HG03175 (cell line): ENCODE data around the gene MSX2.
"Not testable (repeated sequence)": the region's sequence is repeated elsewhere in the genome, so short reads cannot be mapped to it uniquely, and the experiment has no call there.

ENCODE experiments used
- ATAC-seq: cut with Tn5 transposase; IDR thresholded peaks from one replicate; pipeline ENCODE4 v1.9.1; 2021; ENCODE audit warnings: mild to moderate bottlenecking, moderate library complexity; ENCODE audit not compliant: unreplicated experiment

The MSX2 gene

DNA sequence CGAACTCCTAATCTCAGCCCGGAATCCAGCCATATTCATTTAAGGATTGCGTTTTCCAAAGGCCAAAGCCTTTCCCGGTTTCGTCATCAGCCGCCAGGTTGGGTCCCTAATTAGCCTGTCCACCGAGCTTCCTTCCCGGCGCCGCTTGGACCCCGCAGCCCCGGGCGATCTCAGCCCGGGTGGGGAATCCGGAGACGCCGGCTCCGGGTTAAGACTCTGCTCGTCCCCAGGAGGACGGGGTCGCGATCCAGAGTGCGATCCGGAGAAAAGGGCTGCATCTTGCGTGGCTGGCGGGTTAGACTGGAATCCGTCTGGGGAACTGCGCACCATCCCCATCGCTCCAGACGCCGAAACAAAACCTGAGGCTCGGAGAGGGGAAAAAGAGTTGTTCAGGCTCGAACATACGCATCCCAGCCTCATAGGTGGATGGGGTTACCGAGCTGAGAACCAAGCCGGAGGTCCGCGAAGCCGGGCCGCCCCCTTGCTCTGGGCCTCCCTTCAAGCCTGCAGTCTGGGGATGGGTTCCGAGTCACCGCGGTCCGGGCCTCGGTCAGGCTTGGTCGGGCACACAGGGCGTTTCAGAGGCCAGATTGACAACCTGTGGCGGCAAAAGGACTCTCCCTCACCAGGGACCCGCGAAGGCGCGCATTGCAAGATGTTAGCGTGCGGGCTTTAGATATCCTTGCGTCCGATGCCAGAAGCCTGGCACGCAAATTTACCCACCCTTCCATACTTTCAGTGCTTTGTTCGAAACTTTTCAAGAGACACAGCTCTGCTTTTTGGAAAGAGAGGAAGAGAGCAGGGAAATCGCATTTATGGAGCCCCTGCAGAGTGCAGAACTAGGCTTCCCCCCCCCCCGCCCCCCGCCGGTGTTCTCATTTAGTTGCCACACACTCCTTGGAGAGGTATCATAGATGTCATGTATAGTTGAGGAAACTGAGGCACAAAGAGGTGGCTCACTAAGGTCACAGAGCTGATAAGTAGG, 7.9 kb downstream of the MSX2 start:
- ATAC-seq, result no peak

DNA sequence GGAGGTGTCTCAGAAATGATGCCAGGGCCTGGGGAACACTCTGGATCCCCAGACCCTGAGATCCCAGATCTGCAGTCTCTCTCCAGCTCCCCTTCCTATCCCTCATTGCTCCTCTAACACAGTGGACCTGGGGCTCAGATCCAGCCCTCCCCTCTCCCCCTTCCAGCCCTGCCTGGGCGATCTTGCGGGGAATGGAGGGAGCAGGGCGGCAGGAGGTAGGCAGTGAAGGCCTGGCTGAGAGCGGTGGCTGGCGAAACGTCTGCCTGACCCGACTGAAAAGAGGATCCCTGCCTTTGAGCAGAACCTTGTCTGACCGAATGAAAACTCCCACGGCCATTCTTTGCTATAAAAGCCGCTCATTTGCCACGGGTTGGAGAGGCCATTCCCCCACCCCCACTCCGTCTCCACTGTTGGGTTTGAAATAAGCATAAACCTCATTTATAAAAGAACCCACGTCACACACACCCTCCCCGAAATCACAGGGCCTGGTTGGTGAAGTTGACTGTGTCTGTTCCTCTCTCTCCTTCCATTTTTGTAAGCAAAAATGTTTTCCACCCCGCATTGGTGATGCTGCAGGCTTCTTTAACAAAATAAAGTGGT, 8.8 kb downstream of the MSX2 start:
- no peak for ATAC-seq

DNA sequence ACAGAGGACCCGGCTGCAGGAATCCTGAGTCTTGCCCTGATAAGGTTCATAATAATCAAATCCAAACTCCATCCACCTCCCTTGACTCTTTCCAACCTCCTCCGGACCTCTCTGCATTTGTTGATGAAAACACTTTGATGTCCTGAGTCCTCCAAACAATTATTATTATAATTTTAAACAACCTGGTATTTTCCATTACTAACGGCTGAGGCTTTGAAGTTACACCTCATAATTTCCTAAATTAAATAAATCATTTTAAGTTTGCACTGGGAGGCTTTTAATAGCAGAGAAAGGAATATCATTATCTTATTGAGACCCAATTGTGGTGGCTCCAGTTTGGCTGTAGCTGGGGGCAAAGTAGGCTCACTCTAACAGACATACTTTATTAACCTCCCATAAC, 9.5 kb downstream of the MSX2 start:
- no peak for ATAC-seq

DNA sequence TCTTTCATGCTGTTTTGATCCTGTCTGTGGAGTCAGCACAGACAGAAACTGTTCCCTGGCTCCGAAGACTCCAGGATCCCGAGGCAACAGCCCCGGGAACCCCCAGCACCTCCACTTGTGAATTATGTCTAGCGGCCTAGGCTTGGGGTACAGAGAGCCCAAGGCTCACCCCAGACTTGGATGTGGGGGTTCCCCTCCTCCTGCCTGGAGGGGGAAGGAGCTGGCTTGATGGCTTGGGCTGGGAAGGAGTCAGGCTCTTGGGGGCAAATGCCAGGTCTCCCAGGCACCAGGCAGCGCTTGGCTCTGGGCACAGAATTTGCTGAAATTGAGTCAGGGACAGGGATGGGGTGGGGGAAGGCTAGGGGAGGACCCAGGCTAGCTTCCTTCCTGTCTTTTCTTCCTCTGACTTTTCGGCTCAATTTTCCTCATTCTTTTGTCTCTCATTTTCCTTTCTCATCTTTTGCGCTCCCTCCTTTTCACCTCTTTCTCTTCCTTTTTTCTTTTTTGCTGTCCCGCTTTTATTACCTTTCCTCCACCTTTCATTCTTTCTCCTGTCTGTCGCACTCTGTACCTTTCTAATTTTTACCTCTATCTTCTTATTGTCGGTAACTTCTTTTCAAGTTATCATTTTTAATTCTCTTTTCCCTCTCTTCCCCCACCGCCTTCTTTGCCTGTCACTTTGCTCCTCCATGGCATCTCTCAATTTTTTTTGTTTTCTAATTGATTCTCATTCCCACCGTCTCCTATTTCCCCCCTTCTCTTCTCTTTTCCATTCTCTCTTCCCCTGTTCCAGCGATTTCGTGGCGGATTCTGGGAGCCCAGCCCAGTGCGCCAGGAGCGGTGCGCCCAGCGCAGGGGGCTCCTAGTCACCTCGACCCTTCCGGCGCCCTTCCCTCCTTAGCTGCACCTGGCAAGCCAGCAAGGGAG, 10.5 kb downstream of the MSX2 start:
- ATAC-seq, result no peak

DNA sequence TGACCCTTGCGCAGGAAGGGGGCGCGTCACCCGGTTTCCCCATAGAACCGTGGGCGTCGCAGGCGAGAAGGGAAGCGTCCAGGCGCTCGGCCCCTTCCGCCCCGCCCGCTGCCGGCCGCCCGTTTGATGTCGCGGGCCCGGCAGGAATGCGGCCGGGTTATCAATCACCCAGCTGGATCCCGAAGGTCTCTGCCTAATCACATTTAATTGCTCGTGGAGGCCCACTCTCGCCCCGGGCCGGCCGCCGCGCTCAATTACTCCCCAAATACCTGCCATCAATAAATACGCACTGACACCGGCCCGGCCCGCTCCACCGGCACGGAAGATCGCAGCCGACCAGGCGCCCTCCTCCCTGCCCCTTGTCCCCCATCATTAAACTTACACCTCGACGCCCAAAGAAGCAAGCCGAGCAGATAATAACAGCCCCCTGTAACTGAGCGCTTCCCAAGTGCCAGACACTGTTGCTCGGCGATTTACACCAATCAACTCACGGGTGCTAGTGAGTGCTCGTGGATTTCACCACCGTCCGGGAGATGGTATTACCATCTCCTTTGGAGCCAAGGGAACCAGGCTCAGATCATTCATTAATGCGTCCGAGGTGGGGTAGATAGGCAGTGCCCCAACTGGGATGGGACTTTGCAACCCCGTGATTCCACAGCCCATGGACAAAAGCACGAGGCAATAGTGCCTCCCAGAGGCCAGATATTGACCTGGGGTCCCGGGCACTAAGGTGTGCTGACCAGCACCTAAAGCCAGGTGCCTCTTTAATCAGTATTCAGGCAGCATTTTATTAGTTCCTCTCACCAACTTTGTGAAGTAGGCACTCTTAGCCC, 11.3 kb downstream of the MSX2 start:
- ATAC-seq, result no peak

DNA sequence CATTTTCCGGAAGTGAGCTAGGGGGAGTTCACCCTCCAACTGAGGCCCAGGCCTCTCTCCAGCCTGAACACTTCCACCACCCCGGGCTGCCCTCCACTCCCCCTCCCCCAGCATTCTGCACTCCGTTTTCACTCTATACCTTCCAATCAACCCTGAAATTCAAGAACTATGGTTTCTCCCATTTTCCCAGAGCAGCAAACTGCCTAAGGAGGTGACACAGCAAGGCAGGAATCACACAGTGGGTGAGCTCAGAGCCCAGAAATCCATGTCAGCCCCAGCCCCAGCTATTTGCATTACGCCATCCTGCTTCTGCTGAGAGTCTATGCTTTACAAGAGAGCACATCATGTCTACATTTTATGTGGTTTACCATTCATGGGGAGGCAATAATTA, 11.9 kb downstream of the MSX2 start:
- ATAC-seq, result no peak

DNA sequence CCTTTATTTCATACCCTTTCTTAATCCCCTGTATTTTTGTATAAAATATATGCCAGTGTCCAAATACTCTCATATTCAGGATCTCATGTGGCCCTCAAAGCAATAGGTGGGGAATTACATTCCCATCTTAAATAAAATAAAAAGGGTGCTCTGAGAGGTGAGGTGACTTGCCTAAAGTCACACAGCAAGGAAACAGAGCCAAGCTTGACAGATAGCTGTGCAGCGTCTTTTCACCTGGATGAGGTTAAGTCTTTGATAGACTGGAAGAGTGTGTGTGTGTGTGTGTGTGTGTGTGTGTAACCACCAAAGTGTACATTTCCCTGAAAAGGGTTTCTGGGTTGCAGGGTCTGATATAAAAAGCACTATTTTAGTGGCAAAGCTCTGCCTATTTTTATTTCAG, 12.4 kb downstream of the MSX2 start:
- no peak for ATAC-seq

DNA sequence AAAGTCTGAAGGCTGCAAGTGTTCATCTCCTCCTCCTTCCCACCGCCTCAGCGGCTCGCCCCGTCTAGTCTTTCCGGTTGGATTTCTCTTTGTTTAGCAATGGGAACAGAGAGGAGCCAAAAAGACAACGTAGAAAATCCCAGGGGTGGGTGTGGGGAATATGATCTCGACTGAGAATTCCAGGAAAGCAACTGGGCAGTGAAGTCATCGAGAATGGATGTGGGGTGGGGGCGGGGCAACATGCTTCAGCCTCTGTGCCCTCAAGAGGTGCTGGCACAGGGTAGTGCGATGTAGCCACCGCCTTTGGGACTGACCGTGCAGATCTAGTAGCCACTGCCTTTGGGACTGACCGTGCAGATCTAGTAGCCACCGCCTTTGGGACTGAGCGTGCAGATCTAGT, 12.9 kb downstream of the MSX2 start:
- ATAC-seq, result no peak

DNA sequence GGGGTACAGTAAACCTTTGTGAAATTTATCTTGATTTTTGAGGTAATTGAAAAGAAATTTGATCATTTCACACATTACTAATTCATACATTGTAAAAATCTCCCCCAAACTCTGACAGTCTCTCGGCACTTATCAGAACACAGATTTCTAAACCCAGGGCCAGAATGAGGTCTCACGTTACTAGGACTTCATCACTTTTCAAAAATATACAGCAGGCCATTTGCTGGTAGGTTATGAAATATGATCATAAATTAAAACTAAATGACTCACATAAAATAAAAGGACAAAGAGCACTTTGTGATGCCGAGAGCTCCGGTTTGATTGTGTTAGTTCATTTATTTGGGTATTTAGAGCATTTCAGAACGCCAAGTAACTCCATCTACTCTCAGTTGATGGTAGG, 17.0 kb downstream of the MSX2 start:
- no peak for ATAC-seq

DNA sequence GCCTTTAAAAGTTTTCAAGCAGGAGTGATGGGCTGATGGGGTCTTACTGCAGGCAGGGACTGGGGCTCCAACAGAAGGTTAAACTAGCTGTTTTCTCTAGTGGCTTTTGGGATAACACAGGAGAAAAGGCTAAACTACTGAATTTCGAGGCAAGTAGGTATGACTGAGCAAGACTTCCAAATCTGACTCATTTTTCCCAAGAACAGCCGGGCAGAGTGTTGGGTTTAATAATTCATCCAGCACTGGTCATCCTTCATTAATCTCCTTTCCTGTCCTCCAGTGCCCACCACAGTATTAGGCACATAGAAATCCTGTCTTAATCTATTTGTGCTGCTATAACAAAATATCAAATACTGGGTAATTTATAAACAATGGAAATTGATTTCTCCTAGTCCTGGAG, 20.5 kb downstream of the MSX2 start:
- no peak for ATAC-seq

DNA sequence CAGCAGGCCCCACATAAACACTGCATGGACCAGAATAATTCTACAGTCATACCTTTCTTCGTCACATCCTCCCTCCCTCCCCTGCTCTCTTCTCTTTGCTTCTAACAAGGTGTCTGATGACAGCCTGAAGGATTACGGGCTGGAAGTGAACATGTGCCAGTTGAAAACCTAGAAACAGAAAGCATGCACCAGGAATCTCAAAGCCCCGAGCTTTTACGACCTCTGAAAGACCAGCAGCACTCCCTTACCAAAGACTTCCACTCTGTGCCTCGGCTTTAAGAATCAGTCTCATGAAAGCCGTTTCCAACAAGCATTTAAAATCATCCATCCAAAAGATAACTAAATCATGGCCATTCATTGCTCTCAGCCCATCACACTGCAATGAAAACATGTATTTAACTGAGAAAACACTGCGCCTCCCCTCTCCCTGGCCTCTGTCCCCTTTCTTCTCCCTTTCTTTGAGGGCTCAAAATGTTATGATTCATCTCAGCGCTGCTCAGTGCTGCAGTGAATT, 21.3 kb downstream of the MSX2 start:
- no peak for ATAC-seq

DNA sequence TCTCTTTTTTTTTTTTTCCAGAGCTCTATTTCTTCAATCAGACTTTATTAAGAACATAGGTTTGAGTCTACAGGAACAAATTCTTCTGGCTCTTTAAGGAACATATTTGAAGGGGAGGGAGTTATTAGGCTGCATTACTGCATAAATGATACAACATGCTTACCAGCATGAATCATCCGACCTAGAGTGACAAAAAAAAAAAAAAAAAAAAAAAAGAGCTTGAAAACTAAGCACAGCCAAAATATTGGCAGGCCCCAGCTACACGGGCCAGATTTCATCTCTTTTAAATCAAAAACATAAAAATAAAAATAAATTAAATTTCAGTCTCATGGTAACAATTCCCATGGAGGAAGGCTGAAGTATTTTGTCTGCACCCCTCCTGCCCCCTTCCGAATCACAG, 26.3 kb downstream of the MSX2 start:
- no peak for ATAC-seq

DNA sequence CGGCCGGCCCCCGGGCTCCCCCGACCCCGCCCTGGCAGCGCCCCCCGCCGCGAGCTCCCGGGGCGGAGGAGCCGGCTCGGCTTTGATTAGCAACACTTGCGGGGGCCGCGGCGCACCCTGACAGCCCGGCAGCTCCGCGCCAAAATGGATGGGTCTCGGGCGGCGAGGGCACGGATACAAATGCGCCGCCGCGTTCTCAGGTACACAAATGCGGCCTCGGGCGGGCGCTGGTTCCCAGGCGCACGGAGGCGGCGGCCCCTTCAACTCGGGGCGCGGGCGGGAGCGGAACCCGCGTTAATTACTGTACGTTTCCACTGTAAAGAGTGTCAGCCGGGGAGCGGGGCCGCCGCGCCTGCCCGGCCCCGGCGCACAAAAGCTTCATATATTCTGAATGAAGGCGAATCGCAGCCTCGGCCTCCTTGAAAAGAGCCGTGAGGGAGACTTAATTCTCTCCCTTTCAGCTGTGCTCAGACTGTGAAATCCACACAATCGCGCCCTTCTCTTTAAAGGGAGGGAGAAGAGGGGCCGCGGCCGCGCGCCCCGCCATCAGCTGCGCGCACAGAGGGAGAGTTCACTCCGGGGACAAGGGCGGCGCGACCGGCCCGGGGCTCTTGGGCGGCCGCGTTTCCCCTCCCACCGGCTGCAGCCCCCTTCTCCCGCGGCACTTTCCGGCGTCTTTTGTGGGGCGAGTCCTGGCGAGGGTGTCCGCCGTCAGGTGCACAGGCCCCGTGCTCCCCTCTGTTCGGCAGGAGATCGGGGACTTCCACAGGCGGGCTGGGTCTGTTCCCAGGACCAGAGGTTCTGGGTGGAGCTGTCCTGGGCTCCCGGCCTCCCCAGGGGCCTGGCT, 27.0 kb downstream of the MSX2 start:
- no peak for ATAC-seq

DNA sequence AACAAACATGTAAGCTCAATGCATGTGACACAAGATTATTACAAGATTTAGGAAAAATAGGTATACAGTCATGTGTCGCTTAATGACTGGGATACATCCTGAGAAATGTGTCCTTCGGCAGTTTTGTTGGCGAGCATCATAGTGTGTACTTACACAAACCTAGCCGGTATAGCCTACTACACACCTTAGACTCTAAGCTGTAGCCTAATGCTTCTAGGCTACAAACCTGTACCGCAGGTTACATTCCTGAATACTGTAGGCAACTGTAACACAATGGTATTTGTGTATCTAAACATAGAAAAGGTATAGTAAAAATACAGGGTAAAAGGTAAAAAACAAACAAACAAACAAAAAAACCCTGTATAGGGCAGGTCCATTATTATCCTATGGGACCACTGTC, 27.7 kb downstream of the MSX2 start:
- no peak for ATAC-seq

DNA sequence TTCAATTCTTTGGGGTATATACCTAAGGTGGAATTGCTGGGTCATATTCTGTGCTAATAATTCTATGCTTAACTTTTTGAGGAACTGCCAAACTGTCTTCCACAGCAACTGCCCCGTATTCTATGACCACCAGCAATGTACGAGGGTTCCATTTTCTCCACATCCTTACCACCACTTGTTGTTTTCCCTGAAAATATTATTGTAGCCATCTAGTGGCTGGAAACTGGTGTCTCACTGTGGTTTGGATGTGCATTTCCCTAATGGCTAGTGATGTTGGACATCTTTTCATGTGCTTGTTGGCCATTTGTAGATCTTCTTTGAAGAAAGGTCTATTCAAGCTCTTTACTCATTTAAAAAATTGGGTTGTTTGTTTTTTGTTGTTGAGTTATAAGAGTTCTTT, 30.7 kb downstream of the MSX2 start:
- ATAC-seq, result no peak

DNA sequence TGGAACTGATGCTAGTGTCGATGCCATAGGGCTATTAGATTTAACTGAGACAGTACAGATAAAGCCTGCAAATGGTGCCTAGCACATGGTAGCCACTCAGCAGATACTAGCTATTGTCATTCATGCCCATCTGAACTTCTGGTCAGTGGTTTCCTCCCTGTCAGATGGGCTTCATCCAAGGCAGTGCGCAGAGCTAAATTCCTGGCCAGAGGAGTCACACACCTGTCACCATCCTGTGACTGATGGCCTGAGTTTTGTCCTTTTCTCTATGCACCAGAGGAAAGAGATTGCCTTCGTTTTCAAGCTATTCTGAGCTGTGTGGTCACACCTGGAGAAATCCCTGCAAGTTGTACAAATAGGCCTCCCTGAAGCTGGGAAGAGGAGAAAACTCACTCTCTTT, 34.7 kb downstream of the MSX2 start:
- ATAC-seq, result no peak

DNA sequence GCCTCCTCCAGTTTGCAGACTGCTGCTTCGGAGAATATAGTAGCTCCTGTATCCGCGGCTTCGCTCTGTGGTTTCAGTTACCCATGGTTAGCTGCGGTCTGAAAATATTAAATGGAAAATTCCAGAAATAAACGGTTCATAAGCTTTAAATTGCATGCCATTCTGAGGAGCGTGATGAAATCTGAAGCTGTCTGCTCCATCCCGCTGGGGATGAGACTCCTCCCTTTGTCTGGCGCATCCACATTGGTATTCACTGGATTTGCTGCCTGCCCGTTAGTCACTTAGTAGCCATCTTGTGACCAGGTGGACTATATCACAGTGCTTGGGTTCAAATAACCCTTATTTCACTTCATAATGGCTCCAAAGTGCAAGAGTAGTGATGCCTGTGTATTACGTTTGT, 36.3 kb downstream of the MSX2 start:
- ATAC-seq, result no peak

DNA sequence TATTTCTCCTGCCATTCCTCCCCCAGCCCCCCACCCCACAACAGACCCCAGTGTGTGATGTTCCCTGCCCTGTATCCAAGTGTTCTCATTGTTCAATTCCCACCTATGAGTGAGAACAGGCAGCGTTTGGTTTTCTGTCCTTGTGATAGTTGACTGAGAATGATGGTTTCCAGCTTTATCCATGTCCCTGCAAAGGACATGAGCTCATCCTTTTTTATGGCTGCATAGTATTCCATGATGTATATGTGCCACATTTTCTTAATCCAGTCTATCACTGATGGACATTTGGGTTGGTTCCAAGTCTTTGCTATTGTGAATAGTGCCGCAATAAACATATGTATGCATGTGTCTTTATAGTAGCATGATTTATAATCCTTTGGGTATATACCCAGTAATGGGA, 37.0 kb downstream of the MSX2 start:
- not testable (repeated sequence) for ATAC-seq

DNA sequence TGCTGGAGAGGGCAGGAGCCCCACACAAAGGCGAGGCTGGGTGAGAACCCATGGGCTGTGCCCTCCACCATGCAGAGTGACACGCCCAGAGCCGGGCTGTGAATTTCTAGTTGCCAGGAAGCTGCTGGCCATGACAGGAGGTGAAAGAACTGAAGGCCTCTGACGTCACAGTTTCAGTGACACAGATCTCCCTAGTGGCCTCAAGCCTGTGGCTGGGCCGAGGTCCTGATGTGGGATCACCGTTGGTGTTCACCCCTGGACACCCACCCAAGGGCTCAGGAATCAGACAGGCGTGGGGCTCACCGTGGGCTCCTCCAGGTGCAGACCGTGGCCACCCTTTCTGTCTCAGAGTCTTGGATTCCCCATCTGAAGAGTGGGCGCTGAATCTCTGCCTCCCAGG, 39.9 kb downstream of the MSX2 start:
- no peak for ATAC-seq
